NOMO-1 (cell line): ENCODE measurements around the gene ARHGAP26.
A peak's percentile ranks its signal among the peaks of the same experiment; 100 is the strongest.

Source experiments
- DNase-seq, 2 experiments: peaks; one replicate each; lab custom pipeline; 2025; ENCODE audit not compliant: unreplicated experiment in 2 of 2; lab: John Stamatoyannopoulos, UW

ARHGAP26 gene

DNA sequence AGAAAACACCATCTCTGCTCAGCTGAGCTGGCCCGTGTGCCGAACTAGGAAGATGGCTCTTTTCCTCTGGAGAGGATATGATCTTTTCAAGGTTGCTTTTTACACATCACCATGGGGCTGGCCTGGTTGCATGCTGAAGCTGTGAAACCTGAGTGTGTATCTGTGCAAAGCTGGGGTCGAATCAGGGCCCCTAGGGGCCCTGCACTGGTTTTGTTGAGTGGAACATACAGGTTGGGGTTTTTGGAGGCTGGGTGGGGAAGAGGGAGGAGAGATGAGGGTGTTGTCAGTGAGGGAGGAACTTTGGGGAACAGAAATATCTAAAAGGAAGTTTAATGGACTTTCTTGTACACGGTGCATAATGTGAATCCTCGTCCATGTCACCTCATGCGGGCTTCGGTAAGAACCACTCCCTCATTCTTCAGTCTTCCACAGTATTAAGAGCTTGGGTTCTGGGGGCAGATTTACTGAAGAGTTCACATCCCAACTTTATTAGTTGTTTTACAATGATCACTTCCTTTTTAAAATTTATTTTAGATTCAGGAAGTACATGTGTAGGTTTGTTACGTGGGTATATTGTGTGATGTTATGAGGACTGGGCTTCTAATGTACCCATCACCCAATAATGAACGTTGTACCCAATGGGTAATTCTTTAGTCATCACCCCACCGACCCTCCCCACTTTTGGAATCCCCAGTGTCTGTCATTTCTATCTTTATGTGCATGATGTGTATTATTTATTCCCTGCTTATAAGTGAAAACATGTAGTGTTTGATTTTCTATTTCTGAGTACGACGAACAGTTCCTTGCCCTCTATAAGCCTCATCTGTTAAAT lies 395.1 kb downstream of the ARHGAP26 start:
- DNase-seq, result peak in 1 of 2 experiments; percentile 50

DNA sequence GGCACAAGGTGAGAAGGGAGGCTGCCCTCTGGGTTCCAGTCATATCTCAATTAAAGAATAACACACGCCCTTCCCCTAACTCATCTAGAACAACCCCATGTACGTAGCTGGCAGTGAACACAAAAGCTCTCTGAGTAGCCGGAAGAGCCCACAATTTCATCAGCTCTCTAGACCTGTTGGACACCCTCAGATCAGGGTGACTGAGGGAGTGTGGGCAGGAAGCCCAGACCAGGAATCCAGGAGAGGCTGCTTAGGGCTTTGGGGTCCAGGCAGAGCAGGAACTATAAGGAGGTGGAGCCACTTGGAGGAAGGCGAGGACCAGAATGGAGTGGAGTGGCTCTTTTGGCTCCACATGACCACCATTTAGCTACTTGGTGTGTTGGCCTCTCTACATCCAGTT lies 395.9 kb downstream of the ARHGAP26 start:
- no peak for DNase-seq

DNA sequence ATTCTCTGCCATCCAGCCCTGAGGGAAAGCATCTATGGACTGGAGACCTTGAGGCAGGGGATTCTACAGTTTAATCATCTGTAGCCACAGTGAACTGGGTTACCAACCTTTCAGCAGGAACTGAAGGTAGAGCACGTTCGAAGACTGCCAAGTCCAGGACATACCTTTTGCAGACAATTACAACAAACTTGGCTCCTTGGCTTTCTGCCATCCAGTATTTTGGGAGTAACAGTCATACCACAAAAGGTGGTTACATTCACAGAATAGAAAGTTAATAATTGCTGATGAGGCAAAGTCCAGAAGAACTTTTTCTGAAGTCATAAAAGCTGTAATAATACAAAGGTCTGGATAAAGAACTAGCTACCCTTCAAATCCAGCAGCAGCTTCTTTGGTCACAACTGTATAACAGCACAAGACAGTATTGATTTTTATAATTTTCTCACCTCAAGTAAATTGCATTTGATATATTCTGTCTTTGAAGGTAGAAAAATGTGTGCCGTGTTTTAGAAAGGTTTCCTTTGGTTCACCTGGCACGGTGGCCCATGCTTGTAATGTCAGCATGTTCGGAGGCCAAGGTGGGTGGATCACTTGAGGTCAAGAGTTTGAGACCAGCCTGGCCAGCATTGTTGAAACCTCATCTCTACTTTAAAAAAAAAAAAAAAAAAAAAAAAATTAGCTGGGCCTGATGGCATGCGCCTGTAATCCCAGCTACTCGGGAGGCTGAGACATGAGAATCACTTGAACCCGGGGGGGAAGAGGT lies 396.7 kb downstream of the ARHGAP26 start:
- DNase-seq, result no peak

DNA sequence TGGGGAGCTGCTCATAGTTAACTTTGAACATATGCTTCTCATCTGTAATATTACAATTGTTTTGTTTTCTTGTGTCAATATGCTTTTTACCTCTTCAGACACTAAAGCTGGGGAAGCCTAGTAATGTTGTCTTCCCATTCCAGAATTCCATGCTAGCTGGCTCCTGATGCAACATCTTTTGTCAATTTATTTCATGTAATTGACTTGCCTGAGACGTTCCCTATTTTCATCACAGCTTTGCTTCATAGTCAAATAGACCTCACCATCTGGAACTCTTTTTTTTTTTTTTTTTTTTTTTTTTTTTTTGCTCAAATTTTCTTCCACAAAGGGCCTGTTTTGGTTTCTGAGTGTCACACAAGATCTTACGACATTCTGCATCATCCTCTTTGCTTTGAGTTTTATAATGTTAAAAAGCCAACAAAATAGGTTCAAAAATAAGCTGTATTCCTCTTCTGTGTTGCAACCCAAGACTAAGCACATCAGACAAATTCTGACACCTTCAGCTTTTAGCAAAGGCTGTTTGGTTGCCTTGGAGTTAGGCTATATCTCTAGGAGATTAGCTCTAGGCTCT lies 398.1 kb downstream of the ARHGAP26 start:
- DNase-seq, result peak in 1 of 2 experiments; percentile 25

DNA sequence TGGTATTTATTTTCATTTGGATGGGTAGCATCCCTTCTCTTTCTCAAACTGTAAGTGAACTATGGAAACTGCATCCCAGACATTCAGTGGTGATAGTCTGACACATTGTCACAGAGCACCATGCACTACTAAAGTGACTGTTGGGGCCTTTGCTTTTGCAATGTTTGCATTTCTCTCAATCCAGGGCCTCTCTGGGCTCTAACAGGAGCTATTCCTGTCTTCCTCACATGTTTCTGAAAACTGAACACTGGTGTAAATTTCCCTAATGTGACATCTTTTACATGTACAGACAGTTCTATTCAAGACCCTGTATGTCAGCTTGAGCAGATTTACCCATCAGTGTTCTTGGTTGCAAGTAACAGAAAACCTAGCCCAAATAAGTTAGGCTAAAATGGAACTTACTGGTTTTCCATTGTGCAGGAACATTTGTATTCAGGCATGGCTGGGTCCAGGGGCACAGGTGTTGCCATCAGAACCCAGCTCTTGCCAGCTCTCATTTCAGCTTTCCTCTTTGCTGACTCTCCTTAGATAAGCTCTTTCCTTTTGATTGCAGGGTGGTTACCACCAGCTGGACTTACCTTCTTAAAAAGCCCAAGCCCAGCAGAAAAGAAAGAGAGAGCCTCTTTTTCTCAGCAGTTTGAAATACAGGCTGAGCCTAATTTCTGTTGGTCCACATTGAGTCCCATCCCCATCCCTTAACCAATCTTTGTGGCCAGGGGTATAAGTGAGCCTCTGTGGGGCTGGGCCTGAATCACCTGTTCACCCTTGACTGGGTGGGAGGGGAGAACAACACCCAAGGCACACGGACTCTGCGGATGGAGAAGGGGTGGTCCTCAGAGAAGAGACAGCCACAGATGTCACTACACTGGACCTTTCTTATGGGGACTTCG lies 399.0 kb downstream of the ARHGAP26 start:
- DNase-seq, result no peak

DNA sequence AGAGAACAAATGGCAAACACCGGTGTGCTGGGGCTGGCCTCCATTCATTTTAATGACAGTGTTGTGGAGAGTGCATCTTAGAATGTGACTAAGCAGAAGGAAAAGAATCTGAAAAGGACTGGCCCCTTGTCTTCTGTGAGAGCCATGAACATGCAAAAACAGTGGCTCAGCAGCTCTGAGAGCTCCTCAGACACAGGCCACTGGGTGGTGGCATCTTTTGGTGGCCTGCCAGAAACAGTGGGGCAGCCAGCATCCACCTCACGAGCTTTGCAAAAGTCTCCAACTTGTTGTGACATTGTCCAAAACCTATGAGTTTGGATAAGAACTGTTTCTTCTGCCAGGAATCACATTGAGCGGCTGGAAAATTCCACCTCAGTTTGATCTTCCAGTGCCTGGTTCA lies 399.9 kb downstream of the ARHGAP26 start:
- no peak for DNase-seq

DNA sequence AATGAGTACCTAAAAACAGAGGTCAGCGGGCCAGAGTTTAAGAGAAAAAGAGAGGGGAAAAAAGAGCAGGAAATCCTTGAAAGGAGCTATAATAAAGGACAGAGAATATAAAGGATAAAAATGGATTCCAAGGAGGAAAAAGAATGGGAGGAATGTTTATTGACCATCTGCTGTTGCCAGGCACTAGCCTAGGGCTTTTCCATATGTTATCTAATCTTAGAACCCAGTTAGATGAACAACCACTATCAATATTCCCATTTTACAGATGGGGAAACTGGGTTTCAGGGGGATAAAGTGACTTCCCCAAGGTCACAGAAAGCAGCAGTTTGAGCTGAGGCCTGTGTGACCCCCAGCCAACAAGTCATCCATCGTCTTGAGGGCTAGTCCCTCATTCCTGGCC lies 400.8 kb downstream of the ARHGAP26 start:
- DNase-seq, result no peak

DNA sequence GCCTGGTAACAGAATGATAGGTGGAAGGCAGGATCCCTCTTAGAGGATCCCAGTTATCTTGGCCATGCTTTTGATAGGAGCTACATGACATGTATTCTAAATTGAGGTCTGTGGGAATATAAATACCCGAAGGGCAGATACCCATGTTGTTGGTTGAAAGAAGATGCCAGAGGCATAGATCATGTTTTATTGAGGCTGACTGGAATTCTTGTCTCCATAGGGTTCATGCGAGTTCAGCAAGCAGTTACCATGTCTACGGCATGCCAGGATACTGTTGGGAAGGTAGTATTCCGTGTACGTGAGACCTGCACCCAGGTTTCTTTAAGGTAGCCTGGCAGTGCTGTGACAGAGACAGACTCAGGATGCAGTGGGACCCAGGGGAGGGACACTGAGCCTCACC lies 402.6 kb downstream of the ARHGAP26 start:
- no peak for DNase-seq

DNA sequence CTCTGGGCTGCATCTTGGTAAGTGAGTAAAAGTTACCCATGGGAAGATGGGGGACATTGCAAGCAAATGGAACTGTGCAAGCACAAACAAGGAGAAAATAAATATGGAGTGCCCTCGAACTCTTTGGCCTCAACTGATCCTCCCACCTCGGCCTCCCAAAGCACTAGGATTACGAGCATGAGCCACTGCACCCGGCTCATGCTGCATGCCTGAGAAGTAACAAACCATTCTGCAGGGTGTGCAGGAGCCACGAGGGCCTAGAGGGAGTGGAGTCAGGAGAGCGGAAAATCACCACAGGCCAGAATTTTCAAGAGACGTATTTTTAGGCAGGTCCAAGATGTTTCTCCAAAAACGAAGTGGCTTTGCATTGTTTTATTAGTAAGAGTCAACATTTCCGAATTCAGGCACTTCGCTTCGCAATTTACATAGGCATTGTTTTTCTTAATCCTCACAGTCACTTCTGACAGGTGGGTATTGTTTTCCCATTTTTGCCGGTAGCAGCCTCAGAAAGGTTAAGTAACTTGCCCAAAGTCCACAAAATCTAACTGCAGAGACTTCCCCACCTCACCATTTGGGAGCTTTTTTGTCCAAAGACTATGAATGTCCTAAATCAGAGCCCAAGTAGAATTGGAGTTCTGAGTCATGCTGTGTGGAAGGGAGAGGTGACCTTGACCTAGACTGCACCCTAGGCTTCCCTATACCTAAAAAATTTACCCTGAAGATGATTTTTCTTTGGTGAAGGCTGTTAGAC lies 403.1 kb downstream of the ARHGAP26 start:
- no peak for DNase-seq

DNA sequence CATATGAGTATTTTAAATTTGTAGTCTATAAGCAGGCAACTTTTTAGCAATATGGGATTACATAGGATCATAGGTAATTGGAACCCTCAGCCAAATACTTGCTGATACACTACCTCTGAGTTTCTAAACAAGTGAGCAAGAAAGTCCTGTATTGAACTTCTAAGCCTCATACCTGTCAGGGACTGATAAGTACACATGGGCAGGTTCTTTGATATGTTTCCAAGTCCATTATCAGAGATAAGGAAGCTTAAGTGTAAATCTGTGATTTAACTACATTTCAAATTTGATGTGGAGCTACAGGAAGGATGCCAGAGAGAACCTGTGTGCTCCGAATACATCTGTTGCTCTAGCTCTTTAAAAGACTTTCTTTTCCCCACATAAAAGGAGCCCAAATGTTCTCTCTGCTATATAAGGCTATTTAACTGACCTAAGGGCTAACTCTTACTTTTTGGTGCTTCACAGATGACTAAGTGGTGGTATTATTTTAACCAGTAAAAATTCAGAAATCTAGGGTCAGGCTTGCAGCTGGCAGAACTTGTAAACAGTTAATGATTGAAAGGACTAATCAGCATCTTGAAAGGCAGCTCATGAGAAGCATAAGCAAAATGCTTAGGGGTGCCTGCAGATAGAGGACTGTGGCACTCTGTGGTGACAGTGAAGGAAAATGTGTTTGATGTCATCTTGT lies 404.7 kb downstream of the ARHGAP26 start:
- no peak for DNase-seq

DNA sequence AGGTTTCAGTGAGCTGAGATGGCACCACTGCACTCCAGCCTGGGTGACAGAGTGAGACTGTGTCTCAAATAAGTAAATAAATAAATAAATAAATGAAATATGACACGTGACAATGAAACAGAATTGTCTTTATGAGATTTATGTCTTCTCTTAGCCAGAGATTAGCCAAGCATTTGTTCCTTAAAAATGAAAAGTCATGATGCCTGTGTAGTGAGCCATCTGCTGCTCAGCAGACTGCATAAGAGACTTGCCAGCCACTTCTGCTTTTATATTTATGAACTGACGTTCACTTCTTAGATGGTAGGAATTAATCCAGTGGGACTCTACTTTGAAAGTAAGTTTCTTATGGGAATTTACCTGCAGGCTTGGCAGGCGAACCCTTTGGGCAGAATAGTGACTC lies 405.9 kb downstream of the ARHGAP26 start:
- DNase-seq, result peak; percentile 40 to 94

DNA sequence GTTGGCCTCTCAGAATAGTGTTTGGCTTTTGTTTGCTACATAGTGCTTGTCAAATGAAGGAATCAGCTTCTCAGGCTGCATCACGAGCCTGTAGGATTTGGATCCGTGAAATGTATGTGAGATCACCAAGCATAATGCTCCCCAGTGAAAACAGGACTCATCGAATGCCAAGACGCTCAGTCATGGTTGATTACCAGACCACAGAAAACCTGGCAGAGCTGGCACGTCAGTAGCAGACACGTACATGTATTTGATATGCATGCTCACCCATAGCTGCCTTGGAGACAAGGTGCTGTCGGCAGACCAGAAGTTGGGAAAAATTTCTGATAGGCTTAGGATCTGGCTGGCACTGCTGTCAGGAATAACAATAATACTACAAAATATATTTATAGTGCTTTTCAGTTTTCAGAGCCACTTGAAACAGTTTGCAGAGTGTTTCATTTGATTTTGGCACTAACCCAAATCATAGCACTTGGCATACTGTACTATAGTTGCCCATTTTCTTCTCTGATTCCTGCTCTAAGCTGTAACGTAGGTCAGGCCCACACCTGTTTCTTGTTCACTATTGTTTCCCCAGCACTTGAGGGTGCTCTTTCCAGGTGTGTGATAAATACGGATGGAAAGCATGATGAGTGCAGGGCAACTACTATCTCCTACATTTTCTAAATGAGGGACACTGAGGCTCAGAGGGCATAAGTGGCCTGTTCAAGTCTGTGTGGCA lies 407.2 kb downstream of the ARHGAP26 start:
- DNase-seq, result no peak

DNA sequence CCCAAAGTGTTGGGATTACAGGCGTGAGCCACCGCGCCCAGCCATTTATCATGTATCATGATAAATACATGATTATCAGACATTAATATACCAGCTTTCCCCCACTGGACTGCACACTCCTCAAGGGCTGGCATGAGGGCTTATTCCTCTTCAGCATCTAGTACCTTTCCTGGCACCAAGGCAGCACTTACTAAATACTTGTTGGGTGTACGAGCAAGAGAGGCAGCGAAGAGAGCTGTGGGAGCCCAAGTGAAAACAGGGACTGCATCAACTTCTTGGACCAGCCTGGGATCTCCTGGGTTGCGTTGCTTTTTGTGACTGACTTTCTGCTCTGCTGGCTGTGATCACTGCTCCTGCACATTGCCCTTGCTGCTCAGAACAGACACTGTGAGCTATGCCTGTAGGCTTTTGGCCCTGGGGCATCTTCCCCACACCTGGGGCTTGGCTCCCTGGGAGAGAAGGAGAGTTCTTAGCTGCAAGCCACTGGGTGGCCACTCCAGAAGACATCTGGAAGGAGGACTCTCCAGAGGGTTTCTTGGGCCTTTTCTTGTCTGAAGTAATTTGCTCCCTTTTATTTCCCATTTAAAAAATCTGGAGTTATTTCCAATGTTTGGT lies 409.1 kb downstream of the ARHGAP26 start:
- DNase-seq, result no peak

DNA sequence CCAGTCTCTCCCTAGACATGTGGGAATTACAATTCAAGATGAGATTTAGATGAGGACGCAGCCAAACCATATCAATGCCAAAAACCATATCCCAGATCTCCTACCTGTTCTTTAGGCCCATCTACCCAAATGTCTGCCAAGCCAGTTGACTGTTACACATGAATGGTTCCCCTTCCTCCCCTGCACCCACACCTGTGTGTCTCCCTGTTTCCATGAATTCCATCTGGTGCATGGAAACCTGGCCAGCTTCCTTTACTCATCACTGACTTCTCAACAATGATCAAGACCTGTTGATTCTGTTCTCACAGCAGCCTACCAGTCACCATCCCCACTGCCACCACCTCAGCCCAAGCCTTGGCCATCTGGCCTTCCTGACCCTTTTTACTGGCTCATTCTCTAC lies 410.6 kb downstream of the ARHGAP26 start:
- no peak for DNase-seq

DNA sequence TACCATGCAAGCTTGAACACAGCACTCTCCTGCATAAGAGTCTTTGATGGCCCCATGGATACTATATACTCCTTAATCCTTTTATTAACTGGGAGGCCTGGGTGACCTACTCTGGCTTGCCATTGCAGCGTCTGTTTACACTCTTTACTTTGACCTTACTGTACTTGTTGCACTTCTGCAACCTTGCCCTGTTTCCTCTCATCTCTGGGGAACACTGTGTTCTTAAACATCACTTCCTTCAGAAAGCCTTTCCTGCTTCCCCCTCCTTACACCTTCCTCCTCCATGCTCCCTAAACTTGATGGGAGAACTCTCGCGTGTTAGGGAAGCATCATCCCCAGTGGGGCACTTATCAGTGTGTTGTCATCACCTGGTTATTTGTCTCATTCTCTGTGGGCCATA lies 411.0 kb downstream of the ARHGAP26 start:
- no peak for DNase-seq

DNA sequence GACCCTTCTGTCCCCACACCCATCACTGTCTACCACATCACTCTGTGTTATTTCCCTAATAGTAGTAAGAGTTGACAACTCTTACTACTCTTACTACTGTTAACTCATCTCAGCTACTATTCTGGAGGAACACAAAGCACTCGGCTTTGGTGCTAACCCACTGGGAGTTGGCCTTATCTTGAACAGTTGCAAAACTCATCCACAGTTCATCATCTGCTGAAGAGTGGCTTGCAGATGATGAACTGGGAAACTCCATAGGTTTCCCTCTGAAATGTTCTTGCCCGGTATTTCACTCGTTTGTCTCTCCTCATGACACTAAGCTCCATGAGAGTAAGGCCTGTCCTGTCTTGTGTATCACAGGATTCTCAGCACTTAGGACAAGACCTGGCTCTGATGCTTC lies 411.9 kb downstream of the ARHGAP26 start:
- no peak for DNase-seq

DNA sequence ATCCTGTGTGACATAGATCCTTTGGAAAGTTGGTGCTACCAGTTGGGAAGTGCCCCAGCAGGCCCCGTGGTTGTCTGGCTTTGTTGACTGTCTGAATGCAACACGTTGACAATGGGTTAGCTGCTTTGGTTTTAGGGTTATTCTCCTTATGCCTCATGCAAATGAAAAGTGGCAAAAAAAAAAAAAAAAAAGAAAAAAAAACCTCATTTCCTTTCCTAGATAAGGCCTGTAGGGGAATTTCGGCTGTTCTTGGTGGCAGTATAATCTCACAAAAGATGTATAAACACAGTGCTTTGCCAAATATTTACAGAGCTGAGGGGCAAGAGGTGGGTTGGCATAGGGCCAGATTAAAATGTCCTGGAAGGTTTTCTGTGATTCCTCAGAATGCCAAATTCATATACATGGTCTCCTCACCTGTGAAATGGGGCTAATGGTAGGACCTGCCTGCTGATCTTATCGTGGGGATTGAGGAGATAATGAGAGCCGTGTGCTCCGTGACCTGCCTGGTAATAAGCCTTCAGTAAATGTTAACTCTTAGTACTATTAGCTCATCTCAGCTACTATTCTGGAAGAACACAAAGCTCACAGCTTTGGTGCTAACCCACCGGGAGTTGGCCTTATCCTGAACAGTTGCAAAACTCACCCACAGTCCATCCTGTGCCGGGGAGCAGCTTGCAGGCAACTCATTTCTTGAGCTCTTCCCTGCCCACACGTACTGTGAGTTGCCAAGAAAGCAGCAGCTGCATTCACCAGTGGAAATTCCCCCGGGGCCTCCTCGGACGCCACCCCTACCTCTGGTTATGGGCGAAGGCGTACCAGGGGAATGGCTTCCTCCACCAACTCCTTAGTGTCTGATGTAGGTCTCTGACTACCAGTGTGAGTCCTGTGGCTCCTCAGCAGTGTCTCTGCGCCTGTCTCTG lies 413.0 kb downstream of the ARHGAP26 start:
- no peak for DNase-seq
